Measurements from ENCODE around the gene SLIT3.

The SLIT3 gene

GRCh38 chr5:168689260-168689659, 611.7 kb downstream of the SLIT3 start:
- no peak for DNase-seq

- no peak for DNase-seq
These were observed 614.1 kb downstream of the SLIT3 start for GRCh38 chr5:168686837-168687236.

GRCh38 chr5:168685566-168685965, 615.4 kb downstream of the SLIT3 start:
- DNase-seq = no peak

DNA sequence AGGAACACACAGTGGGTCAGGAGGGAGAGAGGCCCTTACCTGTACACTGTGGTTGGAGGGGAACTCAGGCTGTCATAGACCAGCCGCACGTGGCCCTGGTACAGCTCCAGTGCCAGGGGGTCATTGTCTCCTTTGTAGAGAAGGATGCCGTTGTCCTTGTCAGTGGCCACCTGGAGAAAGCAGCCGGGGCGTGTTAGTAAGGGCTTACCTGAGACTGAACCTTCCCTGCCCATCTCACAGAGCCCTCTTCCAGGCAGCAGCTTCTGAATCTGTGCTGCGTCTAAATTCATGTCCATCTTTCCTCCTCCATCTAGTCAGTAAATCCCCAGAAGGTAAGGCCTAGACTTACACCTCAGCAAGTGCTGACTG, 617.0 kb downstream of the SLIT3 start:
- DNase-seq = no peak

DNA sequence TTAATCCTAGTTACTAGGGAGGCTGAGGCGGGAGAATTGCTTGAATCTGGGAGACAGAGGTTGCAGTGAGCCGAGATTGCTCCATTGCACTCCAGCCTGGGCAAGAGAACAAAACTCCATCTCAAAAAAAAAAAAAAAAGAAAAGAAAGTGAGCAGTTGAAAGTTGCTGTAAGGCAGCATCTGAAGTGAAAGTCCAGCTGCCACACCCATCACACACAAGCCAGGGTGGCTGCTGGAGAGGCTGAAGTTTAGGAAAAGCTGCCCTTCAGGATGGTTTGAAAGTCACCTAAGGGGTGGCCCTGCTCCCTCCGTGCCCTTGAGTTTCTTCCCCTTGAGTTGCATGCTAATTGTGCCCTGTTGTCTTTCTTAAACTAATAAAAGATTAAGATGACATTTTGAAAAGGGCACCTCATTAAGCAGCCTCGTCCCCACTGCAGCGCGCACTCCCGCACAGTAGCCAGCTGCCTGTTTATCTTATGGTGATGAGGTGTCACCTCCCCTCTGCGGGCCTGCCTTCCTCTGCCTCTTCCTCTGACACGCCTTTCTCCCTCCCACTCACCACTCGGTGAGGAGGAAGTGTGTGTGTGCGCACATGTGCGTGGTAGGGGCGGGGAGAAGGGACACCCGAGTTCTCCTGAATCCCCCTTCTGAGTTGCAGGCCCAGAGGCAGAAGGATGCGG, 617.6 kb downstream of the SLIT3 start:
- DNase-seq = peak in 11 of 56 donors; percentile 2 to 45 (median 13)

DNA sequence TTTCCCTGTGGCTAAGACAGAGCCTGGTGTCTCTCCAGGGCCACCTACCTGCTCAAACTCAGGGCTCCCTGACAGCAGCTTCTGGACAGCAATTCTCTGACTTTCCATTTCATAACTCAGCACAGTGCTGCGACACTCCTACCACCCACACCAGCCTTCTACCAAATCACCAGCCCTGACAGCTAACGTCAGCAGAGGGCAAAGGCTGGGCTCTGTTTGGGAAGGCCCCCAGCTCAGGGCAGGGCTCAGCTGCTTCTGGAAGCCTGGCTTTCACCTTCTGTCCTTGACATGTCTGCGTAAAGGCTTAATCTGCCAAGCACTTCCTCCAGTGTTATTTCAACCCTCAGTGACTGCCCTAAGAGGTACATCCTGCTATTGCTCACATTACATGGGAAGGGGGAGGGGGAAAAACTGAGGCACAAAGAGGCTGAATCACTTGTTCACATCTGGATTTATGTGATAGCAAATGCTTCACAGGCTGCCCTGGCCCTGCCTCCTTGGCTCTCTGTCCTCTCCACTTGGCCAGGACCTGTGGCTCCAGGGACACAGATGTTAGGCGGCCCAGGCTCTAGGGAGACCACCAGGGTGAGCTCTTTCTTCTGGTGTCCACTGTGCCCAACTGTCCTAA, 619.3 kb downstream of the SLIT3 start:
- DNase-seq = peak in 10 of 56 donors; percentile 3 to 24 (median 13)

GRCh38 chr5:168680395-168680794, 620.5 kb downstream of the SLIT3 start:
- no peak for DNase-seq

DNA sequence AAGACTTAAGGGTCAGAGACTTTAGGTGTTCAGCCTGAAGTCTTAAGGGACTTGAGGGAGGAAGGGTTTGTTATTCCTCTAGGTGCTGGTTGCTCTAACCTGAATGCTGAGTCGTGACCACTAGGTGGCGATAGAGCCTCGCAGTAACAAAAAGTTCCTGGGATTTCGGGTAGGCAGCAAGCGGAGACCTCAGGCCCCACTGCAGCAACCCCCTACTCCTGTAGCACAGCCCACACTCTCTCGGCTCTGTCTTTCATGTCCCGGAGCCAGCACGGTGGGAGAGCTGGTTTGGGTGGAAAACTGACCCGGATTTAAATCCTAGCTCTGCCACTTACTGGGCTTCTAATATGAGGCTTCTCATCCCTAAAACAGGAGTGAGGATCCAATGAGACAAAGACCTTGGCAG, 621.4 kb downstream of the SLIT3 start:
- peak in 52 of 56 donors; percentile 4 to 85 (median 44) for DNase-seq

GRCh38 chr5:168676501-168676900, 624.4 kb downstream of the SLIT3 start:
- DNase-seq = no peak

GRCh38 chr5:168675883-168676408, 625.0 kb downstream of the SLIT3 start:
- no peak for DNase-seq

- no peak for DNase-seq
These were observed 626.0 kb downstream of the SLIT3 start for GRCh38 chr5:168674893-168675482.

- no peak for DNase-seq
These were observed 628.1 kb downstream of the SLIT3 start for GRCh38 chr5:168672888-168673287.

DNA sequence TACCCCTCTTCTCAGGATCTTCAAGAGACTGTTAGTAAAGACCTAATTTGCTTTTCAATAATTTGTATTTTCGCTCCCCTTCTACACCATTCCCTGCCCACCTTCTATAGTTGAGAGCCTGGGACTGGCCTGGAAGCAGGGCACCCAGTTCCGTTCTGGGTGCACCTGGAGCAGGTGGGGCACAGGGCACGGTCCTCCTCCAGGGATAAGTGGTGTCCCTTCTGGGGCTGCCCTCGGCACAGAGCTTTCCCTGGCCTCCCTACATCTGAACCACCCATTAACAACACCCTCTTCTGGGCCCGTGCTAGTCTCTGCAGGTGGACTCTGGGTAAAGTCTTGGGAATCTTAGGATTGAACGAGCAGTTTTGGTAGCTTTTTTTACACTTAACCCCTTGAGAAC, 628.9 kb downstream of the SLIT3 start:
- no peak for DNase-seq

DNA sequence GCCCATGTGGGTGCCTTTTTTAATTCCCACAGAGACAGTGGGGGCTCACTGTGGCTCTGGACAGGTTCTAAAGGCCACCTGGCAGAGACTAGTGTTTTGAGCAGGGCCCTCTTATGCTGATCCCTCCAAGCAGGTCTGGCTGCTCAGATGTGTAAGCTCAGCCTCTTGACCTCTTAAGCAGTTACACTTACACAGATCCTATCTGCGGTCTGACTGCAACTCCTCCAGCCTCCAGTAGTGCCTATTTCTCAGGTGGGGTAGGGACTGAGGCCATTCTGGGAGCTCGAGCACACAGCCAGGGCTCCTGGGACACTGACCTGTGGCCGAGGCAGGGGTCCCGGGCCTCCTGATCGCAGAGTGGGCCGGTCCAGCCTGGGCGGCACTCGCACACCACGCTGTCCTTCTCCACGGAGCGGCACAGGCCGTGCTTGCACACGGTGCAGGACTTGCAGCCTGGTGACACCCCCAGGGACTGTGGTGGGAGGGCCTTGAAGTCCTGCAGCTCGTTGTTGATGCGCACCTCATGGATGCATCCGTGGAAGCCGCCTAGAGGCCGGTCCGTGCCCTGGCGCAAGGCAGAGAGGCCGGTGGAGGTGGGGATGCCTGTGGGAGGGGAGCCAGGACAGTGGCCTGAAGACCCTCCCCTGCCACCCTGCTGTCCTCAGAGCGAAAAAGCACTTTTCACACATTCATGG, 629.9 kb downstream of the SLIT3 start:
- DNase-seq = no peak

GRCh38 chr5:168669668-168670378, 631.1 kb downstream of the SLIT3 start:
- no peak for DNase-seq

- DNase-seq = no peak
These were observed 631.8 kb downstream of the SLIT3 start for GRCh38 chr5:168669156-168669555.

DNA sequence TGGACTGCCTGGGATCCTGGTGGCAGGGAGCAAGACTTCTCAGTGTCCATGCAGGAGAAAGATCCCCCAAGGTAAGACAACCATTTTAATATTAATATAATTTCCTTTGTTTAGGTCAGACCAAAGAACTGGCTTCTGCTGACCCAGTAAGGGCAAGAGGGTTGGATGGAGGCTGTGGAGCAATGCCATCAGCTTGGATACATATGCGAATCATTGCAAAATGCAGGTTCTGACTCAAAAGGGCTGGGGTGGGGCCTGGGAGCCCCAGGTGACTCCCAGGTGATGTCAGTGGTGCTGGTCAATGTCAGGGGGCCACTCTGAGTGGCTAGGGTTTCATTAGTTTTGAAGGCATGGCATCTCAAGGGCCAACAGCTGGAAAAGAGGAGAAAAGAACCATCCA, 632.9 kb downstream of the SLIT3 start:
- DNase-seq = no peak

GRCh38 chr5:168667301-168667840, 633.6 kb downstream of the SLIT3 start:
- no peak for DNase-seq

GRCh38 chr5:168666356-168666755, 634.6 kb downstream of the SLIT3 start:
- DNase-seq = no peak

GRCh38 chr5:168663276-168664004, 637.5 kb downstream of the SLIT3 start:
- no peak for DNase-seq
